K562 (cell line): Measurements from ENCODE around the gene NME2. TPM values are rescaled to one million over a fixed set of nuclear protein-coding genes. Genes with fewer than 3 reads are reported as not detected.

ENCODE experiments used
- AFF1 ChIP-seq, 2 experiments: fragments of 450-650 bp; IDR thresholded peaks; 2 replicates each; pipeline ENCODE4 v1.6.1; 2018; ENCODE audit warnings: mild to moderate bottlenecking in 2 of 2, low read depth in 1 of 2; ENCODE audit not compliant: partially characterized antibody in 2 of 2
- CBFB ChIP-seq: sonication (generic); formaldehyde crosslinking; IDR thresholded peaks from 2 replicates; pipeline ENCODE4 v1.4.0; 2020; ENCODE audit warnings: mild to moderate bottlenecking, missing genetic modification reagents
- CEBPZ ChIP-seq: fragments of 150-350 bp; IDR thresholded peaks from 2 replicates; pipeline ENCODE4 v1.6.1; 2014; ENCODE audit warnings: low read depth, mild to moderate bottlenecking, low read length, borderline replicate concordance
- DPF2 ChIP-seq: fragments of 450-650 bp; IDR thresholded peaks from 2 replicates; pipeline ENCODE4 v1.6.1; 2016
- ELK3 ChIP-seq: fragments of 450-650 bp; formaldehyde crosslinking; IDR thresholded peaks from 2 replicates; pipeline ENCODE4 v1.4.0; 2020; ENCODE audit warnings: mild to moderate bottlenecking
- HNRNPK ChIP-seq: fragments of 200-400 bp; formaldehyde crosslinking; IDR thresholded peaks from one replicate; pipeline ENCODE4 v1.6.1; 2018; ENCODE audit warnings: mild to moderate bottlenecking, low read depth, low read length; ENCODE audit not compliant: poor library complexity, severe bottlenecking
- NFIX ChIP-seq: fragments of 250-450 bp; sonication (Bioruptor Pico); IDR thresholded peaks from 2 replicates; pipeline ENCODE4 v1.4.0; 2020; ENCODE audit warnings: low read depth, mild to moderate bottlenecking, moderate library complexity
- RB1 ChIP-seq: fragments of 450-650 bp; IDR thresholded peaks from 2 replicates; pipeline ENCODE4 v1.6.1; 2017; ENCODE audit warnings: low read depth, mild to moderate bottlenecking
- RUNX1 ChIP-seq: sonication (generic); IDR thresholded peaks from 2 replicates; pipeline ENCODE4 v1.6.1; 2016; ENCODE audit warnings: antibody characterized with exemption, low read depth
- SRSF1 ChIP-seq: fragments of 200-400 bp; formaldehyde crosslinking; IDR thresholded peaks from 2 replicates; pipeline ENCODE4 v1.6.1; 2017; ENCODE audit warnings: mild to moderate bottlenecking, low read depth, low read length, moderate library complexity
- TFAM ChIP-seq: fragments of 250-450 bp; sonication (Bioruptor Pico); conservative IDR thresholded peaks from 2 replicates; pipeline ENCODE4 v1.5.0; 2021; ENCODE audit warnings: mild to moderate bottlenecking, moderate library complexity
- ZHX1 ChIP-seq: fragments of 150-350 bp; conservative IDR thresholded peaks from 2 replicates; pipeline ENCODE4 v1.6.1; 2014; ENCODE audit warnings: low read length
- ZNF134 ChIP-seq: fragments of 250-450 bp; sonication (Bioruptor Pico); conservative IDR thresholded peaks from 2 replicates; pipeline ENCODE4 v1.4.0; 2020
- ZNF165 ChIP-seq: fragments of 250-450 bp; sonication (Bioruptor Pico); IDR thresholded peaks from 2 replicates; pipeline ENCODE4 v1.4.0; 2020; ENCODE audit warnings: borderline replicate concordance
- ZNF239 ChIP-seq: fragments of 250-450 bp; sonication (Bioruptor Pico); IDR thresholded peaks from 2 replicates; pipeline ENCODE4 v1.4.0; 2020; ENCODE audit warnings: mild to moderate bottlenecking
- ZNF717 ChIP-seq: fragments of 250-450 bp; sonication (Bioruptor Pico); IDR thresholded peaks from 2 replicates; pipeline ENCODE4 v1.5.0; 2021
- ZNF75A ChIP-seq: fragments of 450-650 bp; formaldehyde crosslinking; IDR thresholded peaks from 2 replicates; pipeline ENCODE4 v1.4.0; 2020; ENCODE audit warnings: mild to moderate bottlenecking
- polyA plus RNA-seq, 8 experiments: library from polyadenylated mRNA; depleted of rRNA in 4 of 8; stranded (reverse) in 5 of 8; unstranded in 3 of 8; fragments of >200 nt; fragmentation: Nextera tagmentation in 2 of 8; fragmentation: Illumina TruSeq in 1 of 8; extraction: Ambion mirVana in 2 of 8; extraction: Trizol in 1 of 8; gene quantifications; 2 replicates each; pipeline versions ENCODE4 v1.2.1 to v1.2.3, GENCODE V29; 2011 to 2014; ENCODE audit warnings: inconsistent platforms in 1 of 8, missing spikeins in 1 of 8
- total RNA-seq, 7 experiments: library from RNA; depleted of rRNA in 6 of 7; stranded (reverse); fragments of >200 nt in 6 of 7; fragmentation: Illumina TruSeq in 2 of 7; extraction: Trizol in 2 of 7; gene quantifications; 2 replicates each; pipeline versions ENCODE4 v1.2.1 to v1.2.3, GENCODE V29; 2011 to 2021; ENCODE audit warnings: low replicate concordance in 1 of 7

NME2 gene
- total and polyA plus RNA-seq, 9 of the 15 experiments (the other 6 are each of a cell fraction or from before 2014, with no cell fraction given): 684 to 1,202 (median 924) TPM

GRCh38 chr17:51166198-51166986 lies at the start of gene NME2 (continued):
- TF ChIP-seq ZNF239 (CRISPR knock-in tag) (no peak), ZNF165 (CRISPR knock-in tag) (no peak), RUNX1 (no peak), ZNF75A (CRISPR knock-in tag) (no peak), ZHX1 (no peak), HNRNPK (peak; percentile 10), RB1 (no peak; the same call in 1 of the 2 replicates), CEBPZ (no peak), AFF1 (IDR thresholded peaks at IDR 0.05; ENCODE audit: low read depth in 1 of 2, partially characterized antibody in 2 of 2) (no peak), NFIX (CRISPR knock-in tag) (no peak), SRSF1 (no peak), CBFB (CRISPR knock-in tag) (no peak), DPF2 (no peak), ZNF717 (CRISPR knock-in tag) (no peak), TFAM (no peak), ZNF134 (no peak), ELK3 (CRISPR knock-in tag) (no peak)
